T-helper 2 cell treated with Interferon-gamma antibody and Interleukin-4, amounts not matched to agents 5 μg/mL and 100 μg/mL, for 36 hours (primary cell): ENCODE results near the gene PXYLP1.

ENCODE experiments used
- DNase-seq: peaks from one replicate; pipeline ENCODE4 v3.0.0; 2021; ENCODE audit warnings: low spot score
- H3K27ac Mint-ChIP-seq: one replicate; pipeline ENCODE4 v1.8.0; 2021; ENCODE audit warnings: mild to moderate bottlenecking, mixed read lengths
- H3K27me3 Mint-ChIP-seq: one replicate; pipeline ENCODE4 v1.8.0; 2021; ENCODE audit warnings: low read depth, mixed read lengths
- H3K36me3 Mint-ChIP-seq: one replicate; pipeline ENCODE4 v1.8.0; 2021; ENCODE audit warnings: low read depth, mixed read lengths
- H3K4me1 Mint-ChIP-seq: one replicate; pipeline ENCODE4 v1.8.0; 2021; ENCODE audit warnings: low read depth, mixed read lengths
- H3K4me3 Mint-ChIP-seq: one replicate; pipeline ENCODE4 v1.8.0; 2022; ENCODE audit warnings: mild to moderate bottlenecking, moderate library complexity, mixed read lengths
- H3K9me3 Mint-ChIP-seq: one replicate; pipeline ENCODE4 v1.8.0; 2021; ENCODE audit warnings: mixed read lengths

PXYLP1 gene

GRCh38 chr3:141276398-141276797 lies 44.8 kb downstream of the PXYLP1 start:
- H3K4me1 Mint-ChIP-seq: peaks cover 52% of the 10 kb centered on the region
- H3K27me3 Mint-ChIP-seq: no peaks in the 10 kb centered on the region
- H3K27ac Mint-ChIP-seq: no peak overlapping the region
- H3K4me3 Mint-ChIP-seq: no peak overlapping the region
- H3K36me3 Mint-ChIP-seq: peaks cover 34% of the 10 kb centered on the region
- H3K9me3 Mint-ChIP-seq: no peaks in the 10 kb centered on the region
- DNase-seq: no peak

GRCh38 chr3:141277451-141277850 lies 45.8 kb downstream of the PXYLP1 start:
- Mint-ChIP-seq H3K27me3 (no peaks in the 10 kb centered on the region), H3K36me3 (peaks cover 41% of the 10 kb centered on the region), H3K9me3 (no peaks in the 10 kb centered on the region)

GRCh38 chr3:141278196-141279076 lies 46.8 kb downstream of the PXYLP1 start:
- Mint-ChIP-seq H3K27me3 (no peaks in the 10 kb centered on the region), H3K27ac (no peak overlapping the region)
- no peak for DNase-seq

More at GRCh38 chr3:141277451-141277850, 45.8 kb downstream of the PXYLP1 start:
- Mint-ChIP-seq H3K4me1 (peaks cover 43% of the 10 kb centered on the region), H3K4me3 (no peak overlapping the region), H3K27ac (no peak overlapping the region)
- no peak for DNase-seq

GRCh38 chr3:141279077-141279967 lies 47.7 kb downstream of the PXYLP1 start:
- H3K4me3 Mint-ChIP-seq: no peak overlapping the region
- no peaks in the 10 kb centered on the region for H3K9me3 Mint-ChIP-seq
- peaks cover 28% of the 10 kb centered on the region for H3K4me1 Mint-ChIP-seq
- peaks cover 40% of the 10 kb centered on the region for H3K36me3 Mint-ChIP-seq
- DNase-seq: no peak
- H3K27ac Mint-ChIP-seq: no peak overlapping the region
- no peaks in the 10 kb centered on the region for H3K27me3 Mint-ChIP-seq

More at GRCh38 chr3:141278196-141279076, 46.8 kb downstream of the PXYLP1 start:
- H3K36me3 Mint-ChIP-seq: peaks cover 44% of the 10 kb centered on the region
- no peaks in the 10 kb centered on the region for H3K9me3 Mint-ChIP-seq
- no peak overlapping the region for H3K4me3 Mint-ChIP-seq
- peaks cover 36% of the 10 kb centered on the region for H3K4me1 Mint-ChIP-seq

GRCh38 chr3:141280086-141280485 lies 48.5 kb downstream of the PXYLP1 start:
- H3K9me3 Mint-ChIP-seq: no peaks in the 10 kb centered on the region
- no peaks in the 10 kb centered on the region for H3K27me3 Mint-ChIP-seq
- no peak overlapping the region for H3K27ac Mint-ChIP-seq
- DNase-seq: no peak
- H3K4me1 Mint-ChIP-seq: peaks cover 21% of the 10 kb centered on the region
- H3K36me3 Mint-ChIP-seq: peaks cover 35% of the 10 kb centered on the region
- no peak overlapping the region for H3K4me3 Mint-ChIP-seq

- DNase-seq: no peak
- H3K9me3 Mint-ChIP-seq: no peaks in the 10 kb centered on the region
- H3K36me3 Mint-ChIP-seq: peaks cover 36% of the 10 kb centered on the region
- no peak overlapping the region for H3K4me3 Mint-ChIP-seq
- H3K4me1 Mint-ChIP-seq: peaks cover 15% of the 10 kb centered on the region
- H3K27me3 Mint-ChIP-seq: no peaks in the 10 kb centered on the region
- no peak overlapping the region for H3K27ac Mint-ChIP-seq
Observed at GRCh38 chr3:141280690-141281089, 49.1 kb downstream of the PXYLP1 start.

GRCh38 chr3:141285570-141285969 lies 53.9 kb downstream of the PXYLP1 start:
- H3K9me3 Mint-ChIP-seq: no peaks in the 10 kb centered on the region
- no peaks in the 10 kb centered on the region for H3K27me3 Mint-ChIP-seq
- no peak for DNase-seq
- peaks cover 50% of the 10 kb centered on the region for H3K36me3 Mint-ChIP-seq
- H3K4me3 Mint-ChIP-seq: no peak overlapping the region
- peaks cover 1% of the 10 kb centered on the region for H3K4me1 Mint-ChIP-seq
- no peak overlapping the region for H3K27ac Mint-ChIP-seq

- Mint-ChIP-seq H3K27ac (no peak overlapping the region), H3K4me1 (peaks cover 1% of the 10 kb centered on the region), H3K27me3 (no peaks in the 10 kb centered on the region), H3K9me3 (no peaks in the 10 kb centered on the region), H3K36me3 (peaks cover 43% of the 10 kb centered on the region), H3K4me3 (no peak overlapping the region)
- DNase-seq: no peak
Observed at GRCh38 chr3:141286856-141287255, 55.2 kb downstream of the PXYLP1 start.

GRCh38 chr3:141287326-141287725 lies 55.7 kb downstream of the PXYLP1 start:
- Mint-ChIP-seq H3K36me3 (peaks cover 41% of the 10 kb centered on the region), H3K4me3 (no peak overlapping the region), H3K27ac (no peak overlapping the region), H3K27me3 (no peaks in the 10 kb centered on the region), H3K4me1 (peaks cover 1% of the 10 kb centered on the region), H3K9me3 (no peaks in the 10 kb centered on the region)
- no peak for DNase-seq

- Mint-ChIP-seq H3K4me1 (peaks cover 1% of the 10 kb centered on the region), H3K9me3 (no peaks in the 10 kb centered on the region), H3K4me3 (no peak overlapping the region), H3K27ac (no peak overlapping the region), H3K27me3 (no peaks in the 10 kb centered on the region), H3K36me3 (peaks cover 45% of the 10 kb centered on the region)
- no peak for DNase-seq
Observed at GRCh38 chr3:141288336-141288990, 56.8 kb downstream of the PXYLP1 start.

- no peaks in the 10 kb centered on the region for H3K27me3 Mint-ChIP-seq
- H3K4me1 Mint-ChIP-seq: peaks cover 9% of the 10 kb centered on the region
- no peaks in the 10 kb centered on the region for H3K9me3 Mint-ChIP-seq
- H3K27ac Mint-ChIP-seq: no peak overlapping the region
- H3K36me3 Mint-ChIP-seq: peaks cover 47% of the 10 kb centered on the region
- H3K4me3 Mint-ChIP-seq: no peak overlapping the region
- DNase-seq: no peak
Observed at GRCh38 chr3:141289228-141289772, 57.7 kb downstream of the PXYLP1 start.

- no peaks in the 10 kb centered on the region for H3K27me3 Mint-ChIP-seq
- H3K36me3 Mint-ChIP-seq: peaks cover 50% of the 10 kb centered on the region
- no peak for DNase-seq
- no peak overlapping the region for H3K4me3 Mint-ChIP-seq
- no peaks in the 10 kb centered on the region for H3K9me3 Mint-ChIP-seq
- no peak overlapping the region for H3K27ac Mint-ChIP-seq
- peaks cover 18% of the 10 kb centered on the region for H3K4me1 Mint-ChIP-seq
Observed at GRCh38 chr3:141291559-141292355, 60.1 kb downstream of the PXYLP1 start.
